Measurements from ENCODE around the gene COL19A1.

The COL19A1 gene

GRCh38 chr6:69846312-69846711, 20.0 kb upstream of the COL19A1 start:
- H3K4me3 ChIP-seq (ENCODE audit: low read depth, low read length), result no peak overlapping the region
- no peak for DNase-seq (ENCODE audit: low read depth)
- no peak for TF ChIP-seq CTCF (IDR thresholded peaks at IDR 0.05; ENCODE audit: insufficient read depth, low read depth, low read length, missing control alignments)

GRCh38 chr6:69846770-69847491, 19.4 kb upstream of the COL19A1 start:
- H3K4me3 ChIP-seq (ENCODE audit: low read depth, low read length), result no peak overlapping the region
- DNase-seq (ENCODE audit: low read depth), result no peak
- TF ChIP-seq CTCF (IDR thresholded peaks at IDR 0.05; ENCODE audit: insufficient read depth, low read depth, low read length, missing control alignments), result no peak

GRCh38 chr6:69847492-69847788, 18.9 kb upstream of the COL19A1 start:
- no peak for DNase-seq (ENCODE audit: low read depth)
- no peak for TF ChIP-seq CTCF (IDR thresholded peaks at IDR 0.05; ENCODE audit: insufficient read depth, low read depth, low read length, missing control alignments)
- H3K4me3 ChIP-seq (ENCODE audit: low read depth, low read length), result no peak overlapping the region

- H3K4me3 ChIP-seq (ENCODE audit: low read depth, low read length), result no peak overlapping the region
- TF ChIP-seq CTCF (IDR thresholded peaks at IDR 0.05; ENCODE audit: insufficient read depth, low read depth, low read length, missing control alignments), result no peak
Observed at GRCh38 chr6:69848552-69848951, 17.8 kb upstream of the COL19A1 start.

GRCh38 chr6:69852706-69853105, 13.7 kb upstream of the COL19A1 start:
- TF ChIP-seq CTCF (IDR thresholded peaks at IDR 0.05; ENCODE audit: insufficient read depth, low read depth, low read length, missing control alignments), result no peak
- no peak for DNase-seq (ENCODE audit: low read depth)
- H3K4me3 ChIP-seq (ENCODE audit: low read depth, low read length), result no peak overlapping the region

More at GRCh38 chr6:69848552-69848951, 17.8 kb upstream of the COL19A1 start:
- no peak for DNase-seq (ENCODE audit: low read depth)

GRCh38 chr6:69861986-69862385, 4.4 kb upstream of the COL19A1 start:
- H3K4me3 ChIP-seq (ENCODE audit: low read depth, low read length), result no peak overlapping the region
- no peak for TF ChIP-seq CTCF (IDR thresholded peaks at IDR 0.05; ENCODE audit: insufficient read depth, low read depth, low read length, missing control alignments)
- no peak for DNase-seq (ENCODE audit: low read depth)

GRCh38 chr6:69863766-69864165, 2.6 kb upstream of the COL19A1 start:
- no peak for DNase-seq (ENCODE audit: low read depth)
- no peak for TF ChIP-seq CTCF (IDR thresholded peaks at IDR 0.05; ENCODE audit: insufficient read depth, low read depth, low read length, missing control alignments)
- no peak overlapping the region for H3K4me3 ChIP-seq (ENCODE audit: low read depth, low read length)

Data from GM12865 (cell line).